ENCODE data around the gene FBL. TPM values are rescaled to one million over a fixed set of nuclear protein-coding genes. Genes with fewer than 3 reads are reported as not detected.
A peak's percentile ranks its signal among the peaks of the same experiment; 100 is the strongest.

Gene FBL
- total RNA-seq, 1 experiment from 2014 or later: 374 TPM

DNA sequence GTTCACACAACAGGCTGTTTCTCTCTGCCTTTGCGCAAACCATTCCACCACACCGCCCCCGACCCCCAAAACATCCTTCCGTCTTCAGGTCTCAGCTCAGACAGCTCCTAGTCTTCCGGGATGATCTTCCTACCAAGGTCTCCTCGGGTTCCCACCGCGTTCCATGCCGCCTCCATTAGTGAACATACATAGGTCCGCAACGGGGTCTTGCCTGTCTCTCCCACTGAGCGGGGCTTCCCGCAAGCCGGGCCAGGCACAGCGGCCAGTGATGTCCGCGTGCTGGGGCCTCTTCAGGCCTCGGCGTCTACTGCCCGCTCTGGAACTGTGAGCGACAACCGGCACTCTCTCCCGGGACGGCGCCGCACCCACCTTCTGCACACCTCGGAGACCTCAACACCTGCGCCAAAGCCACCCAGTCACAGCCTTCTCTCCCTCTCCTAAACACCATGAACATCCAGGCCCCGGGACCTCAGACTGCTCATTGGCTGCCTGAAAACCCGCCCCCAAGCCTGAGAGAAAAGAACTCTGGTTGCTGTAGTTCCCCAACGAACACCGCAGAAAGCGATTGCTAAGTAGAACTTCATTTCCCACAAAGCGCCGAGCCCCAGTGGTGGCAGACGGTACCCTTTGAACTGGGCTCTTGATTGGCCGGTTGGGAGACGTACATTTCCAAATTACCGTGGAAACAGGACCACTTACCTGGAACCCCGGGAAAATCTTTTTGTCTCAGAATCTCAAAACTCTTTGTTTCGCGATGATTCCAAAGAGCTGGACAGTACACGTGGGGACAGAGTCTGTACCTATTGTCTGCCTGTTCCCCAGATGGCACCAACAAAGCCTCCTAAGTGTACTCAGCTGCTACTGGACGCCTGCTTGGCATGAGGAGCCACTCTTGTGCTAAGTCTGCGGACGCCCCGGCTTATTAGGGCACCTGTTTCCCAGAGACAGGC, 21.8 kb downstream of the FBL start:
- Mint-ChIP-seq H3K36me3 (ENCODE audit: insufficient read depth, unreplicated experiment) (peaks cover 12% of the 10 kb centered on the region), H3K27me3 (ENCODE audit: insufficient read depth, unreplicated experiment) (no peaks in the 10 kb centered on the region), H3K9me3 (ENCODE audit: unreplicated experiment) (no peaks in the 10 kb centered on the region), H3K4me1 (ENCODE audit: low read depth, unreplicated experiment) (no peaks in the 10 kb centered on the region), H3K4me3 (ENCODE audit: unreplicated experiment) (no peak overlapping the region), H3K27ac (ENCODE audit: unreplicated experiment) (no peak overlapping the region)
- POLR2A ChIA-PET: no interaction called here
- peak; percentile 78 for DNase-seq
- CTCF ChIA-PET: no interaction called here
- Histone ChIP-seq H3K4me3 (ENCODE audit: low read depth, low read length) (peak overlapping the region; percentile 46), H3K27me3 (replicated peaks; ENCODE audit: control insufficient read depth, insufficient read depth, low read length) (no peaks in the 10 kb centered on the region), H3K36me3 (ENCODE audit: control insufficient read depth, insufficient read depth, low read length) (peaks cover 2% of the 10 kb centered on the region; the same call in 1 of the 2 replicates), H3K9me3 (no peaks in the 10 kb centered on the region), H3K4me1 (no peaks in the 10 kb centered on the region)
- TF ChIP-seq, protein P1, sequence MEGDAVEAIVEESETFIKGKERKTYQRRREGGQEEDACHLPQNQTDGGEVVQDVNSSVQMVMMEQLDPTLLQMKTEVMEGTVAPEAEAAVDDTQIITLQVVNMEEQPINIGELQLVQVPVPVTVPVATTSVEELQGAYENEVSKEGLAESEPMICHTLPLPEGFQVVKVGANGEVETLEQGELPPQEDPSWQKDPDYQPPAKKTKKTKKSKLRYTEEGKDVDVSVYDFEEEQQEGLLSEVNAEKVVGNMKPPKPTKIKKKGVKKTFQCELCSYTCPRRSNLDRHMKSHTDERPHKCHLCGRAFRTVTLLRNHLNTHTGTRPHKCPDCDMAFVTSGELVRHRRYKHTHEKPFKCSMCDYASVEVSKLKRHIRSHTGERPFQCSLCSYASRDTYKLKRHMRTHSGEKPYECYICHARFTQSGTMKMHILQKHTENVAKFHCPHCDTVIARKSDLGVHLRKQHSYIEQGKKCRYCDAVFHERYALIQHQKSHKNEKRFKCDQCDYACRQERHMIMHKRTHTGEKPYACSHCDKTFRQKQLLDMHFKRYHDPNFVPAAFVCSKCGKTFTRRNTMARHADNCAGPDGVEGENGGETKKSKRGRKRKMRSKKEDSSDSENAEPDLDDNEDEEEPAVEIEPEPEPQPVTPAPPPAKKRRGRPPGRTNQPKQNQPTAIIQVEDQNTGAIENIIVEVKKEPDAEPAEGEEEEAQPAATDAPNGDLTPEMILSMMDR (IDR thresholded peaks at IDR 0.05; ENCODE audit: insufficient read depth in 1 of 2, low read depth in 1 of 2, low read length in 1 of 2, severe bottlenecking in 1 of 2, unreplicated experiment in 1 of 2): no peak
- intact Hi-C loops (cut with micrococcal nuclease; ENCODE audit: unreplicated experiment): no loop called here
- BruUV-seq (replicated peaks): no TSS peak

DNA sequence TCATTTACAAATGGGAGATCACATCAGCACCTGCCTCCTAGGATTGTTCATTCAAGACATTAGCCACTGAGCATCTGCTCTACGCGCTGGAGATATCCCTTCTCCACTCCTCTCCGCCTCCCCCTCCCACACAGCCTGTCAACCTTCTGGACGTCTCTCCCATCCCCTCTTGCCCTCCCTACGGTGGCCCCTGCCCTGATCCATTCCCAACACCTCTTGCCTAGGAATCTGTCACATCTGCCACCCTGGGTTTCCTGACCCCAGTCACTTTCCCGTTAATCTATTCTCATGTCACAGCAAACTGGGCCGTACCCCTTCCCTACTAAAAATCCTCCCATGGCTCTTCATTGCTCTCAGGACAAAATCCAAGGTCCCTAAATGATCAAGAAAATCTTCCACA, 22.5 kb downstream of the FBL start:
- ChIA-PET CTCF (no interaction called here), POLR2A (no interaction called here)
- Mint-ChIP-seq H3K27me3 (ENCODE audit: insufficient read depth, unreplicated experiment) (no peaks in the 10 kb centered on the region), H3K27ac (ENCODE audit: unreplicated experiment) (no peak overlapping the region), H3K4me3 (ENCODE audit: unreplicated experiment) (no peak overlapping the region), H3K36me3 (ENCODE audit: insufficient read depth, unreplicated experiment) (peaks cover 6% of the 10 kb centered on the region), H3K4me1 (ENCODE audit: low read depth, unreplicated experiment) (no peaks in the 10 kb centered on the region), H3K9me3 (ENCODE audit: unreplicated experiment) (no peaks in the 10 kb centered on the region)
- BruUV-seq (replicated peaks): TSS peak; percentile 20
- H3K9me3 ChIP-seq: no peaks in the 10 kb centered on the region
- intact Hi-C loops (cut with micrococcal nuclease; ENCODE audit: unreplicated experiment): no loop called here
- H3K36me3 ChIP-seq (ENCODE audit: control insufficient read depth, insufficient read depth, low read length): peaks cover 2% of the 10 kb centered on the region; the same call in 1 of the 2 replicates
- TF ChIP-seq, protein P1 (IDR thresholded peaks at IDR 0.05; ENCODE audit: insufficient read depth in 1 of 2, low read depth in 1 of 2, low read length in 1 of 2, severe bottlenecking in 1 of 2, unreplicated experiment in 1 of 2): no peak
- no peaks in the 10 kb centered on the region for H3K4me1 ChIP-seq
- DNase-seq: no peak
- H3K27me3 ChIP-seq (replicated peaks; ENCODE audit: control insufficient read depth, insufficient read depth, low read length): no peaks in the 10 kb centered on the region
- peak overlapping the region; percentile 46 for H3K4me3 ChIP-seq (ENCODE audit: low read depth, low read length)

DNA sequence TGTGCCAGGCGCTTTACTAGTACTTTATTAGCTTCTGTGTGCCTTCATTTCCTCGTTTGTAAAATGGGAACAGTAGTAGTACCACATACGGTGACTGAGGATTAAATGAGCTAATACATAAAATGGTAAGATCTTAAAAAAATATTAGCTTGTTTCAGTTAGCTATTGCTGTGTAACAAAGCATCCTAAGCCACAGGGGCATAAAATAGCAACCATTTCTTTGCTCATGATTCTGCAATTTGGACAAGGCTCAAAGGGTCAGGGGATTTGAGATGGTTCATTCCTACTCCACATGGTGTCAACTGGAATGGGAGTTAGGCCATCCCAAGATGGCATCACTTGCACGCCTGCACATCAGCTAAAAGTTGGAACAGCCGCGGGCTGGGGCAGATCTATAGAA, 25.5 kb downstream of the FBL start:
- DNase-seq: no peak
- POLR2A ChIA-PET: no interaction called here
- Histone ChIP-seq H3K27me3 (replicated peaks; ENCODE audit: control insufficient read depth, insufficient read depth, low read length) (no peaks in the 10 kb centered on the region), H3K4me3 (ENCODE audit: low read depth, low read length) (no peak overlapping the region), H3K9me3 (no peaks in the 10 kb centered on the region), H3K4me1 (no peaks in the 10 kb centered on the region), H3K36me3 (ENCODE audit: control insufficient read depth, insufficient read depth, low read length) (no peaks in the 10 kb centered on the region)
- Mint-ChIP-seq H3K4me1 (ENCODE audit: low read depth, unreplicated experiment) (no peaks in the 10 kb centered on the region), H3K9me3 (ENCODE audit: unreplicated experiment) (no peaks in the 10 kb centered on the region), H3K4me3 (ENCODE audit: unreplicated experiment) (no peak overlapping the region), H3K27ac (ENCODE audit: unreplicated experiment) (no peak overlapping the region), H3K36me3 (ENCODE audit: insufficient read depth, unreplicated experiment) (no peaks in the 10 kb centered on the region), H3K27me3 (ENCODE audit: insufficient read depth, unreplicated experiment) (no peaks in the 10 kb centered on the region)
- CTCF ChIA-PET: interaction anchor here (0.7 kb wide), 1 partner anchor 150 kb away, joined by 3 read pairs; the partner anchor contains the start of gene PSMC4
- TF ChIP-seq, protein P1 (IDR thresholded peaks at IDR 0.05; ENCODE audit: insufficient read depth in 1 of 2, low read depth in 1 of 2, low read length in 1 of 2, severe bottlenecking in 1 of 2, unreplicated experiment in 1 of 2): no peak
- intact Hi-C loops (cut with micrococcal nuclease; ENCODE audit: unreplicated experiment): no loop called here
- no TSS peak for BruUV-seq (replicated peaks)
